GM12892 (cell line): ENCODE data around the gene CHST9.

Source experiments
- POLR2A ChIP-seq: IDR thresholded peaks from 2 replicates; pipeline ENCODE4 v1.6.1; 2011; ENCODE audit warnings: low read depth, low read length, control low read depth
- POLR2AphosphoS5 ChIP-seq: IDR thresholded peaks from 2 replicates; pipeline ENCODE4 v1.6.1; 2011; ENCODE audit warnings: low read depth, low read length, control low read depth
- TAF1 ChIP-seq: IDR thresholded peaks from 2 replicates; pipeline ENCODE4 v1.6.1; 2011; ENCODE audit warnings: low read depth, mild to moderate bottlenecking, control low read depth, low read length, borderline replicate concordance

DNA sequence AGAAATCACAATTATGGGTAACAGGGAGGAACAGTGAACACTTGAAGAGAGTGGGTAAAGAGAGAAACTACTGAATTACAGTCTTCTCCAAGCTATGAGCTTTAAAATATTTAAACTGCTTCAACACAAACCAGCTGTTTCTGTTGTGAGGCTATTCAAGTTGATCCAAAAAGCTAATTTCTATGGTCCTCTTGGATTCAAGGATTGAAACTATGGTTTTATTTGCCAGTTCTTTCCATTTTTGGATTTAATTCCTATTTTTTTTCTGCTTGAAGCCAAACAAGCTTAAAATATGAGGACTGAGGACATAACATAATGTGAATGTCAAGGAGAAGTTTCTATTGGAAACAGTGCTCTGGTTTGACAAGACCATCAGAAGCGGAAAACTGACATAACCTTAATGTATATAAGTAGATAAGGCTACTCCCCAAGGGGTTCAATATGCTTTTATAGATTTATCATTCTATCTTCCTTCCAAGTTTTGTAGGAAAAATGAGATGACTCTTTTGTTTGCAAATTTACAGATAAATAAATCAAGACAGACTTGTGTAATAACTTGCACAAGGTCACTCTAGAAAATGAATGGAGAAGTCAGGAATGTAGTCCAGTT lies 258.9 kb downstream of the CHST9 start:
- TF ChIP-seq POLR2A (no peak), POLR2AphosphoS5 (no peak), TAF1 (no peak)
